ENCODE measurements around the gene ARID1A.

ARID1A gene

DNA sequence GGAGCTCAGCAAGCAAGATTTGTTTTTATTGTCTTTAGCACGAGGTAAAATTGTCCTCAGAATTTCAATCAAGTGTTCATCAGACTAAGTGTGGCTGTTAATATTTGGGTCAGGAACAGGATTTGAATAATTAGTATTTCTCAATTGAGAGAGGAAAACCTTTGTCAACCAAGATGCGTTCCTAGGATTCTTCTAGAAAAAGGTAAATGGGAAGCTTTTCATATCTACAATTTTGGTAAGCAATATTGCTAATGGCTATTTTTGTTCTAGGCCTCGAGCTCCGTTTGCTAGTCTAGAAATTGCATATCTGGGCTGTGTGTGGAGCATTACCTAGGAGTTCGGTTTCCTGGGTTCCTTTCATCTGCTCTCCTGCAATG is 87.8 kb downstream of the ARID1A start:
- Histone ChIP-seq H3F3A (ENCODE audit: insufficient read depth) (peaks cover 68% of the 10 kb centered on the region), H3K27ac (ENCODE audit: low read depth, low read length) (peak overlapping the region; percentile 20; the same call in 1 of the 2 replicates), H3K36me3 (ENCODE audit: low read length) (peaks cover 4% of the 10 kb centered on the region; the same call in 1 of the 2 replicates), H2AFZ (ENCODE audit: low read depth, low read length, severe bottlenecking) (no peak overlapping the region), H3K4me2 (ENCODE audit: low read depth, low read length, poor library complexity, severe bottlenecking) (no peak overlapping the region), H3K4me3 (ENCODE audit: insufficient read depth, low read length, poor library complexity, severe bottlenecking) (no peak overlapping the region), H3K9me2 (replicated peaks; ENCODE audit: insufficient read depth, low read length) (no peaks in the 10 kb centered on the region), H4K20me1 (ENCODE audit: low read depth, low read length) (no peaks in the 10 kb centered on the region), H3K9me3 (ENCODE audit: insufficient read depth, low read length) (no peaks in the 10 kb centered on the region), H3K27me3 (ENCODE audit: low read length) (no peaks in the 10 kb centered on the region), H3K79me2 (ENCODE audit: insufficient read depth, low read length) (no peaks in the 10 kb centered on the region; the same call in 1 of the 2 replicates), H3K9ac (ENCODE audit: low read length) (no peak overlapping the region)
- TF ChIP-seq, protein P1, sequence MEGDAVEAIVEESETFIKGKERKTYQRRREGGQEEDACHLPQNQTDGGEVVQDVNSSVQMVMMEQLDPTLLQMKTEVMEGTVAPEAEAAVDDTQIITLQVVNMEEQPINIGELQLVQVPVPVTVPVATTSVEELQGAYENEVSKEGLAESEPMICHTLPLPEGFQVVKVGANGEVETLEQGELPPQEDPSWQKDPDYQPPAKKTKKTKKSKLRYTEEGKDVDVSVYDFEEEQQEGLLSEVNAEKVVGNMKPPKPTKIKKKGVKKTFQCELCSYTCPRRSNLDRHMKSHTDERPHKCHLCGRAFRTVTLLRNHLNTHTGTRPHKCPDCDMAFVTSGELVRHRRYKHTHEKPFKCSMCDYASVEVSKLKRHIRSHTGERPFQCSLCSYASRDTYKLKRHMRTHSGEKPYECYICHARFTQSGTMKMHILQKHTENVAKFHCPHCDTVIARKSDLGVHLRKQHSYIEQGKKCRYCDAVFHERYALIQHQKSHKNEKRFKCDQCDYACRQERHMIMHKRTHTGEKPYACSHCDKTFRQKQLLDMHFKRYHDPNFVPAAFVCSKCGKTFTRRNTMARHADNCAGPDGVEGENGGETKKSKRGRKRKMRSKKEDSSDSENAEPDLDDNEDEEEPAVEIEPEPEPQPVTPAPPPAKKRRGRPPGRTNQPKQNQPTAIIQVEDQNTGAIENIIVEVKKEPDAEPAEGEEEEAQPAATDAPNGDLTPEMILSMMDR (IDR thresholded peaks at IDR 0.05; ENCODE audit: insufficient read depth, low read length, poor library complexity, severe bottlenecking): no peak
- no peak for TF ChIP-seq EZH2phosphoT487 (conservative IDR thresholded peaks at IDR 0.05; ENCODE audit: low read length)

DNA sequence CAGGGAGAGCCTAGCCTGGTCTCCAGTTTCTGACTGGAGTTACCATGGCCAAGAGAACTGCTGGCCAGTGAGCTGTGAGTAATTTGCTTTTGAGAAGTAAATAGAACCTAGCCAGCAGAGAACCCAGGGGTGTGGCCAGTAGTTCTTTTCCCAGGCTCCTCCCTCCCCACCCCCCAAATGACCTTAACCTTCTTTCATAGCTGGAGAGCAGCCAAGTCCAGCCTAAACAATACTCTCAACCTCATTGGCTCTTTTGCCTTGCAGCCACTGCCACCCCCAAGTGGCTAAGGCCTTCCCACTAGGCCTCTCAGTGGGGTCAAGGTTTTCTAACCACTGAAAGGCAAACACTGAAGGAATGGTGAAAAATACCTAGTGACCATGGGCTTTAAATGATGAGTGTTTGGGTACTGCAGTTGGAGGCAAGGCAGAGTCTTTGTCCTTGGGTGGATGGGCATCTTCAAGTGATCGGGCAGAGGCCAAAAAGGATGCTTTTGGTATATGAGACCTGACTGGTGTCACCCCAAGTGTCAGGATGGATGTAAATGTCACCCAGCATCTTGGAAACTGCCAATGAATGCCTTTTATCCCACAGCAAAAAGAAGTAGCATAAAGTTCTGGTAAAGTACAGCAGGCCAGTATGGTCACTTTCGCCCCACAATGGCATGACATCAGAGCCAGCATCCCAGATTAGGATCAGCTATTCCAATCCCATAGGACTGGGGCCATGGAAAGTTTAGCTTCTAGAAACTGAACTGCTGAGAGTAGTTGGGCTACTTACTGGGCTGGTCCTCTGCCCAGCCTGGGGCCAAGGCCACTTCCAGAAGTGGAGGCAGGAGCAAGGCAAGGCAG is 88.4 kb downstream of the ARID1A start:
- peaks cover 73% of the 10 kb centered on the region for H3F3A ChIP-seq (ENCODE audit: insufficient read depth)
- no peak overlapping the region for H2AFZ ChIP-seq (ENCODE audit: low read depth, low read length, severe bottlenecking)
- no peak overlapping the region for H3K4me3 ChIP-seq (ENCODE audit: insufficient read depth, low read length, poor library complexity, severe bottlenecking)
- H4K20me1 ChIP-seq (ENCODE audit: low read depth, low read length): no peaks in the 10 kb centered on the region
- H3K4me2 ChIP-seq (ENCODE audit: low read depth, low read length, poor library complexity, severe bottlenecking): no peak overlapping the region
- TF ChIP-seq, protein P1 (IDR thresholded peaks at IDR 0.05; ENCODE audit: insufficient read depth, low read length, poor library complexity, severe bottlenecking): no peak
- TF ChIP-seq EZH2phosphoT487 (conservative IDR thresholded peaks at IDR 0.05; ENCODE audit: low read length): no peak
- H3K27ac ChIP-seq (ENCODE audit: low read depth, low read length): peak overlapping the region; percentile 98; the same call in 1 of the 2 replicates
- H3K79me2 ChIP-seq (ENCODE audit: insufficient read depth, low read length): no peaks in the 10 kb centered on the region; the same call in 1 of the 2 replicates
- no peaks in the 10 kb centered on the region for H3K9me3 ChIP-seq (ENCODE audit: insufficient read depth, low read length)
- H3K9me2 ChIP-seq (replicated peaks; ENCODE audit: insufficient read depth, low read length): no peaks in the 10 kb centered on the region
- H3K36me3 ChIP-seq (ENCODE audit: low read length): no peaks in the 10 kb centered on the region; the same call in 1 of the 2 replicates
- no peaks in the 10 kb centered on the region for H3K27me3 ChIP-seq (ENCODE audit: low read length)
- no peak overlapping the region for H3K9ac ChIP-seq (ENCODE audit: low read length)

GRCh38 chr1:26784886-26785285 is 89.1 kb downstream of the ARID1A start:
- H3K4me2 ChIP-seq (ENCODE audit: low read depth, low read length, poor library complexity, severe bottlenecking): no peak overlapping the region
- no peaks in the 10 kb centered on the region; the same call in 1 of the 2 replicates for H3K79me2 ChIP-seq (ENCODE audit: insufficient read depth, low read length)
- no peak overlapping the region for H3K9ac ChIP-seq (ENCODE audit: low read length)
- H4K20me1 ChIP-seq (ENCODE audit: low read depth, low read length): no peaks in the 10 kb centered on the region
- no peaks in the 10 kb centered on the region for H3K9me3 ChIP-seq (ENCODE audit: insufficient read depth, low read length)
- no peaks in the 10 kb centered on the region; the same call in 1 of the 2 replicates for H3K36me3 ChIP-seq (ENCODE audit: low read length)
- H3F3A ChIP-seq (ENCODE audit: insufficient read depth): peaks cover 79% of the 10 kb centered on the region
- TF ChIP-seq, protein P1 (IDR thresholded peaks at IDR 0.05; ENCODE audit: insufficient read depth, low read length, poor library complexity, severe bottlenecking): no peak
- no peak for TF ChIP-seq EZH2phosphoT487 (conservative IDR thresholded peaks at IDR 0.05; ENCODE audit: low read length)
- no peak overlapping the region for H2AFZ ChIP-seq (ENCODE audit: low read depth, low read length, severe bottlenecking)
- no peaks in the 10 kb centered on the region for H3K27me3 ChIP-seq (ENCODE audit: low read length)
- H3K9me2 ChIP-seq (replicated peaks; ENCODE audit: insufficient read depth, low read length): no peaks in the 10 kb centered on the region
- peak overlapping the region; percentile 98; the same call in 1 of the 2 replicates for H3K27ac ChIP-seq (ENCODE audit: low read depth, low read length)
- no peak overlapping the region for H3K4me3 ChIP-seq (ENCODE audit: insufficient read depth, low read length, poor library complexity, severe bottlenecking)
